H1 (cell line): ENCODE measurements around the gene CLDN6. TPM values are rescaled to one million over a fixed set of nuclear protein-coding genes. Genes with fewer than 3 reads are reported as not detected.

Experiments used
- CTCF ChIA-PET: fragments of 300-600 bp; sonication (Branson Sonifier 250); formaldehyde crosslinking; loops from one replicate; lab custom pipeline; 2021; ENCODE audit not compliant: partially characterized antibody; lab: Charles Lee
- POLR2A ChIA-PET: fragments of 300-600 bp; sonication (Branson Sonifier 250); formaldehyde crosslinking; loops from one replicate; lab custom pipeline; 2021; ENCODE audit warnings: inconsistent platforms; ENCODE audit not compliant: partially characterized antibody; lab: Charles Lee
- DNase-seq, 2 experiments: peaks; one replicate each; pipeline versions ENCODE4 v3.0.0 to v3.0.0-alpha.2; 2010 to 2022; ENCODE audit warnings: low spot score in 2 of 2, low read depth in 1 of 2, mixed read lengths in 1 of 2
- FAIRE-seq: peaks from 2 replicates; lab custom pipeline; 2011; peaks lifted over from hg19 to GRCh38; lab: Jason Lieb, UNC
- H2AFZ ChIP-seq: 2 replicates; pipeline ENCODE4 v1.8.1; 2012; ENCODE audit warnings: low read length, inconsistent platforms
- H2AK5ac ChIP-seq: 2 replicates; pipeline ENCODE4 v1.6.1; 2013; ENCODE audit warnings: low read depth, low read length
- H2BK120ac ChIP-seq: replicated peaks from 2 replicates; pipeline ENCODE3; 2013; ENCODE audit warnings: low read depth, low read length, inconsistent platforms
- H2BK12ac ChIP-seq: 2 replicates; pipeline ENCODE4 v1.6.1; 2013; ENCODE audit warnings: low read depth, low read length
- H2BK15ac ChIP-seq: 2 replicates; pipeline ENCODE4 v1.6.1; 2013; ENCODE audit warnings: low read length
- H2BK20ac ChIP-seq: 2 replicates; pipeline ENCODE4 v1.6.1; 2013; ENCODE audit warnings: low read length
- H2BK5ac ChIP-seq: 2 replicates; pipeline ENCODE4 v1.6.1; 2013; ENCODE audit warnings: low read depth, low read length
- H3K14ac ChIP-seq: 2 replicates; pipeline ENCODE4 v1.6.1; 2013; ENCODE audit warnings: inconsistent platforms; ENCODE audit not compliant: insufficient read length
- H3K18ac ChIP-seq: 2 replicates; pipeline ENCODE4 v1.6.1; 2013; ENCODE audit warnings: low read length; ENCODE audit errors: extremely low read depth
- H3K23ac ChIP-seq: 2 replicates; pipeline ENCODE4 v1.6.1; 2013; ENCODE audit warnings: inconsistent platforms; ENCODE audit not compliant: insufficient read length
- H3K23me2 ChIP-seq: 2 replicates; pipeline ENCODE4 v1.6.1; 2013; ENCODE audit warnings: low read depth, low read length
- H3K27ac ChIP-seq: 2 replicates; pipeline ENCODE4 v1.6.1; 2011; ENCODE audit warnings: low read depth, low read length, inconsistent platforms
- H3K27me3 ChIP-seq, 4 experiments: replicated peaks in 1 of 4; 1 replicate in 1 of 4; 2 replicates in 3 of 4; pipeline versions ENCODE4 v1.6.1 to v1.8.1; 2011 to 2013; ENCODE audit warnings: low read length in 3 of 4, mild to moderate bottlenecking in 3 of 4, inconsistent platforms in 2 of 4, mixed read lengths in 2 of 4, moderate library complexity in 1 of 4; ENCODE audit not compliant: control insufficient read depth in 3 of 4, insufficient read depth in 3 of 4; ENCODE audit errors: extremely low read depth in 1 of 4
- H3K36me3 ChIP-seq, 4 experiments: 2 replicates each; pipeline versions ENCODE4 v1.6.1 to v1.8.1; 2011 to 2013; ENCODE audit warnings: mild to moderate bottlenecking in 4 of 4, low read length in 3 of 4, moderate library complexity in 2 of 4, control low read depth in 1 of 4, inconsistent platforms in 1 of 4; ENCODE audit not compliant: insufficient read depth in 4 of 4, control insufficient read depth in 2 of 4
- H3K4ac ChIP-seq: replicated peaks from 2 replicates; pipeline ENCODE3; 2013; ENCODE audit warnings: low read length, low read depth, mixed read lengths, inconsistent platforms; ENCODE audit not compliant: insufficient read length
- H3K4me1 ChIP-seq, 4 experiments: replicated peaks in 1 of 4; 1 replicate in 1 of 4; 2 replicates in 3 of 4; pipeline versions ENCODE4 v1.6.1 to v1.8.1; 2011 to 2013; ENCODE audit warnings: low read length in 3 of 4, inconsistent platforms in 2 of 4, mixed read lengths in 1 of 4; ENCODE audit not compliant: insufficient read depth in 4 of 4, control insufficient read depth in 3 of 4
- H3K4me2 ChIP-seq, 2 experiments: 2 replicates each; pipeline versions ENCODE4 v1.6.1 to v1.8.1; 2011 to 2013; ENCODE audit warnings: low read depth in 2 of 2, low read length in 2 of 2, control low read depth in 1 of 2, inconsistent platforms in 1 of 2, mild to moderate bottlenecking in 1 of 2; ENCODE audit not compliant: insufficient read depth in 1 of 2
- H3K4me3 ChIP-seq, 4 experiments: fragments of 200-600, 300-600 bp in 1 of 4; sonication (generic), shearing (Covaris generic), sonication (Bioruptor Twin) in 1 of 4; 2 replicates each; pipeline versions ENCODE4 v1.5.1 to v1.8.1; 2011 to 2016; ENCODE audit warnings: low read length in 4 of 4, low read depth in 3 of 4, control low read depth in 2 of 4, inconsistent platforms in 2 of 4, mild to moderate bottlenecking in 2 of 4, mixed read lengths in 1 of 4, moderate library complexity in 1 of 4; ENCODE audit not compliant: insufficient read depth in 2 of 4; ENCODE audit errors: extremely low read depth in 1 of 4
- H3K56ac ChIP-seq: replicated peaks from 2 replicates; pipeline ENCODE3; 2013; ENCODE audit warnings: low read depth, mild to moderate bottlenecking, mixed read lengths, low read length, inconsistent platforms; ENCODE audit not compliant: insufficient read length
- H3K79me1 ChIP-seq: 2 replicates; pipeline ENCODE4 v1.6.1; 2013; ENCODE audit warnings: low read depth, low read length, control low read depth
- H3K79me2 ChIP-seq, 2 experiments: 2 replicates each; pipeline versions ENCODE4 v1.6.1 to v1.8.1; 2012 to 2013; ENCODE audit warnings: low read length in 2 of 2, mild to moderate bottlenecking in 2 of 2, inconsistent platforms in 1 of 2; ENCODE audit not compliant: insufficient read depth in 2 of 2, control insufficient read depth in 1 of 2
- H3K9ac ChIP-seq, 4 experiments: replicated peaks in 1 of 4; 1 replicate in 1 of 4; 2 replicates in 3 of 4; pipeline versions ENCODE4 v1.6.1 to v1.8.1; 2011 to 2013; ENCODE audit warnings: low read depth in 3 of 4, low read length in 3 of 4, control low read depth in 2 of 4, mild to moderate bottlenecking in 2 of 4, moderate library complexity in 2 of 4, inconsistent platforms in 1 of 4; ENCODE audit errors: extremely low read depth in 1 of 4
- H3K9me3 ChIP-seq, 2 experiments: 2 replicates each; pipeline versions ENCODE4 v1.6.1 to v1.8.1; 2012 to 2013; ENCODE audit warnings: mild to moderate bottlenecking in 2 of 2, moderate library complexity in 2 of 2, control low read depth in 1 of 2, inconsistent platforms in 1 of 2, low read depth in 1 of 2, low read length in 1 of 2, mixed read lengths in 1 of 2; ENCODE audit not compliant: insufficient read depth in 2 of 2
- H4K20me1 ChIP-seq, 2 experiments: replicated peaks in 1 of 2; 2 replicates each; pipeline versions ENCODE3 to v1.8.1; 2011 to 2013; ENCODE audit warnings: inconsistent platforms in 2 of 2, low read length in 2 of 2, mild to moderate bottlenecking in 1 of 2; ENCODE audit not compliant: insufficient read depth in 2 of 2, control insufficient read depth in 1 of 2
- H4K5ac ChIP-seq: 2 replicates; pipeline ENCODE4 v1.6.1; 2013; ENCODE audit warnings: low read length, low read depth, mixed read lengths, inconsistent platforms; ENCODE audit not compliant: insufficient read length
- H4K8ac ChIP-seq: 2 replicates; pipeline ENCODE4 v1.8.0; 2013; ENCODE audit warnings: mild to moderate bottlenecking, moderate library complexity, low read length, inconsistent platforms; ENCODE audit not compliant: insufficient read depth; ENCODE audit errors: extremely low read depth
- H4K91ac ChIP-seq: replicated peaks from 2 replicates; pipeline ENCODE3; 2013; ENCODE audit warnings: low read length, mixed read lengths, inconsistent platforms; ENCODE audit not compliant: insufficient read length
- BCL11A ChIP-seq, 2 experiments: IDR thresholded peaks; one replicate each; pipeline ENCODE4 v1.6.1; 2011; ENCODE audit warnings: low read depth in 2 of 2, low read length in 2 of 2, mild to moderate bottlenecking in 2 of 2
- CHD2 ChIP-seq: IDR thresholded peaks from 2 replicates; pipeline ENCODE4 v1.6.1; 2012; ENCODE audit warnings: low read length, improper control_type of control experiment
- SP1 ChIP-seq: IDR thresholded peaks from 2 replicates; pipeline ENCODE4 v1.6.1; 2011; ENCODE audit warnings: low read depth, low read length
- YY1 ChIP-seq: IDR thresholded peaks from 2 replicates; pipeline ENCODE4 v1.6.1; 2011; ENCODE audit warnings: low read depth, mild to moderate bottlenecking, low read length
- WGBS, 2 experiments: shearing (Covaris generic) in 1 of 2; methylation state at CpG; one replicate each; pipeline versions ENCODE4 v1.1.6 to v1.1.7; 2013 to 2015; ENCODE audit warnings: low lambda C conversion rate in 2 of 2, mixed read lengths in 2 of 2, inconsistent platforms in 1 of 2, low coverage in 1 of 2, missing lambda C conversion rate in 1 of 2; ENCODE audit not compliant: insufficient replicate concordance in 2 of 2, insufficient coverage in 1 of 2, insufficient read length in 1 of 2; ENCODE audit errors: extremely low coverage in 1 of 2, missing lambda C conversion rate in 1 of 2; 5-methylcytosine and 5-hydroxymethylcytosine counted together
- polyA plus RNA-seq, 7 experiments: library from polyadenylated mRNA; depleted of rRNA in 3 of 7; stranded (reverse) in 5 of 7; unstranded in 2 of 7; fragments of >200 nt in 5 of 7; fragments of 200-250 nt in 2 of 7; gene quantifications; 1 replicate in 5 of 7; 2 replicates in 1 of 7; 4 replicates in 1 of 7; pipeline versions ENCODE4 v1.2.1 to v1.2.3, GENCODE V29; 2011 to 2013; ENCODE audit warnings: missing spikeins in 2 of 7, mixed read lengths in 2 of 7
- total RNA-seq: library from RNA; stranded (reverse); fragmentation: NEBNext Ultra II Directional; extraction: Animal tissue kit (Norgen Biotek cat#: 25700); gene quantifications from 2 replicates; pipeline ENCODE4 v1.2.1, GENCODE V29; 2021

CLDN6 gene
- total and polyA plus RNA-seq, 2 of the 8 experiments (the other 6 are each of a cell fraction or from before 2014, with no cell fraction given): 747 to 1,115 TPM

- CTCF ChIA-PET: interaction anchor here (0.6 to 5.2 kb wide), 5 partner anchors 11 to 193 kb away, joined by 3 to 24 read pairs (median 4); partner anchors contain the start of gene CLDN6
- no peak for FAIRE-seq
- Histone ChIP-seq H3K27me3 (no peaks in the 10 kb centered on the region; a peak in 1 of 7 replicates), H3K79me2 (no peaks in the 10 kb centered on the region), H3K9ac (no peak overlapping the region), H4K20me1 (no peaks in the 10 kb centered on the region), H3K18ac (peak overlapping the region; percentile 32; the same call in 1 of the 2 replicates), H3K23me2 (no peaks in the 10 kb centered on the region; the same call in 1 of the 2 replicates), H2BK15ac (peak overlapping the region; percentile 61; the same call in 1 of the 2 replicates), H4K91ac (peak overlapping the region; percentile 31), H3K4ac (no peak overlapping the region), H3K79me1 (no peaks in the 10 kb centered on the region), H2BK120ac (no peak overlapping the region), H3K27ac (no peak overlapping the region), H3K36me3 (no peaks in the 10 kb centered on the region), H2BK20ac (no peak overlapping the region), H4K8ac (peak overlapping the region; percentile 11; the same call in 1 of the 2 replicates), H3K23ac (no peak overlapping the region), H3K9me3 (no peaks in the 10 kb centered on the region), H4K5ac (peak overlapping the region; percentile 19), H3K14ac (no peak overlapping the region), H2BK12ac (peak overlapping the region; percentile 84; the same call in 1 of the 2 replicates), H3K4me2 (no peak overlapping the region), H2AK5ac (no peak overlapping the region; the same call in 1 of the 2 replicates), H3K56ac (no peak overlapping the region), H2BK5ac (peak overlapping the region; percentile 68; the same call in 1 of the 2 replicates), H3K4me1 (peaks cover 0 to 28% (median 18%) of the 10 kb centered on the region in 4 experiments; a peak in 6 of 7 replicates), H3K4me3 (no peak overlapping the region), H2AFZ (no peak overlapping the region)
- no peak for DNase-seq
- POLR2A ChIA-PET: interaction anchor here (1.1 to 15.2 kb wide), 7 partner anchors 8 to 41 kb away, joined by 4 to 200 read pairs (median 12); partner anchors contain the start of genes CLDN6, HCFC1R1, THOC6 and TNFRSF12A
- WGBS, 2 experiments: 64% methylated on average over 7 of the region's 10 CpGs; no CpG with 5 or more reads in 1 of the 2 experiments
- TF ChIP-seq BCL11A (IDR thresholded peaks at IDR 0.05; ENCODE audit: low read depth in 2 of 2, low read length in 2 of 2) (no peak), SP1 (no peak), YY1 (no peak), CHD2 (no peak)
These were observed 27.1 kb downstream of the CLDN6 start for GRCh38 chr16:2990891-2991290.
